ENCODE measurements around the gene CRACR2A.

CRACR2A gene, protein sequence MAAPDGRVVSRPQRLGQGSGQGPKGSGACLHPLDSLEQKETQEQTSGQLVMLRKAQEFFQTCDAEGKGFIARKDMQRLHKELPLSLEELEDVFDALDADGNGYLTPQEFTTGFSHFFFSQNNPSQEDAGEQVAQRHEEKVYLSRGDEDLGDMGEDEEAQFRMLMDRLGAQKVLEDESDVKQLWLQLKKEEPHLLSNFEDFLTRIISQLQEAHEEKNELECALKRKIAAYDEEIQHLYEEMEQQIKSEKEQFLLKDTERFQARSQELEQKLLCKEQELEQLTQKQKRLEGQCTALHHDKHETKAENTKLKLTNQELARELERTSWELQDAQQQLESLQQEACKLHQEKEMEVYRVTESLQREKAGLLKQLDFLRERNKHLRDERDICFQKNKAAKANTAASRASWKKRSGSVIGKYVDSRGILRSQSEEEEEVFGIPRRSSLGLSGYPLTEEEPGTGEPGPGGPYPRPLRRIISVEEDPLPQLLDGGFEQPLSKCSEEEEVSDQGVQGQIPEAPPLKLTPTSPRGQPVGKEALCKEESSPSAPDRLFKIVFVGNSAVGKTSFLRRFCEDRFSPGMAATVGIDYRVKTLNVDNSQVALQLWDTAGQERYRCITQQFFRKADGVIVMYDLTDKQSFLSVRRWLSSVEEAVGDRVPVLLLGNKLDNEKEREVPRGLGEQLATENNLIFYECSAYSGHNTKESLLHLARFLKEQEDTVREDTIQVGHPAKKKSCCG

DNA sequence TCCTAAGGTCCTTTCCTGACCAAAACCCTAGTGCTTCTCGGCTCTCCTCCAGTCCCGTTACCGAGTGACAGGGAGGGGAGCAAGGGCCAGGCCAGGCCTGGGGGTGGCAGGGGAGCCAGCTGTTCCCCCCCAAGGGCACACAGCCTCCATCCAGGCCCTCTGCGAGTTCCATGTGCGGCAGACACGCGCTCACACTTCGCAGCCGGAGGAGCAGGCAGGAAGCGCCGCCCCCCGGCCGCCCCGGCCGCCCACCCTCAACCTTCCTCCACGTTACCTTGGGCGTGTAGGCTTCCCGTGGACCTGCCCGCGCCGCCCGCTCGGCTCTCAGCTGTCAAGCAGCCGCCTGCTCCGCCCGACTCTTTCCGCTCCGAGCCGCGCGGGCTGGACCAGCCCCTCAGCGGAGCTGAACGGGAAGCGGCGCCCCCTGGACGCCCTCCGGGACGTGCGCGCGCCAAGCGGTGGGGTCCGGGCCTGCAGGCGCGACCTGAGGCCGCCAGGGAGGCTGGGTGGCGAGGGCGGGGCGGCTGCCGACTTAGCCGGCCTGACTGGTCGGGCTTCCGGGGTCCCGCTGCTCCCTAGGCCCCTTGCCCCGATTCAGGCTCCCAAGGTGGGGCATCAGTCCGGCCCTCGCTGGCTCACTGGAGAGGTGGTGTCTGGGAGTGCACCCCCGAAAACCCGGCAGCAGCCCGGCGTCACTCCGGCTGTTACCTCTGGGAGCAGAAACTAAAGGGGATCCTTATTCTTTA, at the start of gene CRACR2A:
TSS of gene CRACR2A (minus strand) at position 369 of the 746 bp plus-strand sequence. CDS start 56,110 bp downstream, outside the sequence.
- H3K4me3 ChIP-seq (ENCODE audit: low read depth, low read length) = peak within 1 kb of the TSS; percentile 38
- TF ChIP-seq, protein P1, sequence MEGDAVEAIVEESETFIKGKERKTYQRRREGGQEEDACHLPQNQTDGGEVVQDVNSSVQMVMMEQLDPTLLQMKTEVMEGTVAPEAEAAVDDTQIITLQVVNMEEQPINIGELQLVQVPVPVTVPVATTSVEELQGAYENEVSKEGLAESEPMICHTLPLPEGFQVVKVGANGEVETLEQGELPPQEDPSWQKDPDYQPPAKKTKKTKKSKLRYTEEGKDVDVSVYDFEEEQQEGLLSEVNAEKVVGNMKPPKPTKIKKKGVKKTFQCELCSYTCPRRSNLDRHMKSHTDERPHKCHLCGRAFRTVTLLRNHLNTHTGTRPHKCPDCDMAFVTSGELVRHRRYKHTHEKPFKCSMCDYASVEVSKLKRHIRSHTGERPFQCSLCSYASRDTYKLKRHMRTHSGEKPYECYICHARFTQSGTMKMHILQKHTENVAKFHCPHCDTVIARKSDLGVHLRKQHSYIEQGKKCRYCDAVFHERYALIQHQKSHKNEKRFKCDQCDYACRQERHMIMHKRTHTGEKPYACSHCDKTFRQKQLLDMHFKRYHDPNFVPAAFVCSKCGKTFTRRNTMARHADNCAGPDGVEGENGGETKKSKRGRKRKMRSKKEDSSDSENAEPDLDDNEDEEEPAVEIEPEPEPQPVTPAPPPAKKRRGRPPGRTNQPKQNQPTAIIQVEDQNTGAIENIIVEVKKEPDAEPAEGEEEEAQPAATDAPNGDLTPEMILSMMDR (IDR thresholded peaks at IDR 0.05; ENCODE audit: low read depth, low read length) = peak; percentile 58
- DNase-seq (ENCODE audit: low read depth, low spot score) = peak; percentile 60
- in situ Hi-C loops (cut with HindIII; ENCODE audit: low sequenced_read_pairs) = no loop called here

DNA sequence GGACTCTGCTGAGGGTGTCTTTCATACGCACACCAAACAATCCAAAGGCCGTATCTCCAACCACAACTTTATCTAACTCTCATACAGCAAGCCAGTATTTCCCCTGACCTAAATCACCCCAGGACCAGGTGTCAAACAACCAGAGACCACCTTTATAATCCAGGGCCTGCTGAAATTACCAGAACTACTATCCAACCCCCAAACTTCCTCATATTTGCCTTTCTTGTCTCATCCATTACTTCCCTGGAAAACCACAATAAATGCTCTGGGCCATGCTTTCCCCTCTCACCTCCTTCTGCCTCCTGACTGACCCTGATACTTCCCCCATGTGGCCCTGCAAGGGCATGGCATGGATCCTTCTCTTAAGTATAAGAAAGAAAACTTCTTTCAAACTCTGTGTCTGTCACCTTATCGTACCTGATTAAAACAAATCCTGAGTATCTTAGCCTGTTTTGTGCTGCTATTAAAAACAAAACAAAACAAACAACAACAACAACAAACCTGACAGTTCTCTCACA, 44.7 kb upstream of the CRACR2A start:
- no peak overlapping the region for H3K4me3 ChIP-seq (ENCODE audit: low read depth, low read length)
- TF ChIP-seq, protein P1 (IDR thresholded peaks at IDR 0.05; ENCODE audit: low read depth, low read length) = no peak
- no peak for DNase-seq (ENCODE audit: low read depth, low spot score)
- in situ Hi-C loops (cut with HindIII; ENCODE audit: low sequenced_read_pairs) = no loop called here

DNA sequence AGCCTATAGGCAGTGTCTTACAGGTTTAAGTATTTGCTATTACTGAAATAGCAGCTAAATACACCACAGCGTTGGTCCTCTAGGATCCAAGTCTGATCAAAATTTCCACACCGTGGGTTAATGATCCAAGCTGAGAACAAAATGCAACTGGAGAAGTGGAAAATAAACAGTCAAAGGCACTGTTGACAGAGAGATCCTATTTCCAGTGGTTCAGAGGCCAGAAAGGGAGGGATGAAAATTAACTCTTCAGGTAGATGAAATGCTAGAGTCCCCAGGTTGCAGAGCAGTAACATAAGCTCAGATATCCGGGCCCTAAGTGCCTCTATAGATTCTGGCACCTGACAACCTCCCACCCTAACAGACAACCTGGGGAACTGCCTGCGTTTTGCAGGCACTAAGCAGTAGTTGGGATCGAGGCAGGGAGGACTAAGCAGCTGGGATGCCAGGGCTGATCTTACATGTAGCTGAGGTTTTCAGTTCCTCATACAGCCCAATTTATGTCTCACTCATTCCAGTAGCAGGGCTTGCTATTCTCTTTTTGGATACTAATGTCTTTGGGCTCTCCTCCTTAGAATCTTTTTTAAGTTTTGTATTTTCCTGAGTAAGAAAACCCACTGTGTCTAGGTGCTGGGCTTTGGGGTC, 42.7 kb upstream of the CRACR2A start:
- no peak overlapping the region for H3K4me3 ChIP-seq (ENCODE audit: low read depth, low read length)
- in situ Hi-C loops (cut with HindIII; ENCODE audit: low sequenced_read_pairs) = no loop called here
- TF ChIP-seq, protein P1 (IDR thresholded peaks at IDR 0.05; ENCODE audit: low read depth, low read length) = no peak
- no peak for DNase-seq (ENCODE audit: low read depth, low spot score)

DNA sequence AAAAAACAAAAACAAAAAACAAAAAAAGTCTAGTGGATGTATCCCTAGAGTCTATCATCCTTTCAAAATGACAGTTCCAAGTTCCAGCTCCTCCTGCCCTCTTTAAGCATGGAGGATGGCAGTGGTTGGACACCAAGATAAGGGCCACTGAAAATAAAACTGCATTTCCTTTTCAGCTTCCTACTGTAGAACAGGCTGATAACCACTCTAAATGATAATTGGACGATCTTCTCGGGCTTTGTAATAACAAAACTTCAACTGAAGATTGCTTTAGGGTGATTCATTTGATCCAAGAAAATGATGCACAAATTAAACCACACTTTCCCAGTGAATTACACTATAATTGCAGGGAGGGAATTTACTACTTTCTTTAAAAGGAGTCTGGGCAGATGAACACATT, 42.2 kb upstream of the CRACR2A start:
- DNase-seq (ENCODE audit: low read depth, low spot score) = no peak
- in situ Hi-C loops (cut with HindIII; ENCODE audit: low sequenced_read_pairs) = no loop called here
- TF ChIP-seq, protein P1 (IDR thresholded peaks at IDR 0.05; ENCODE audit: low read depth, low read length) = no peak
- H3K4me3 ChIP-seq (ENCODE audit: low read depth, low read length) = no peak overlapping the region

DNA sequence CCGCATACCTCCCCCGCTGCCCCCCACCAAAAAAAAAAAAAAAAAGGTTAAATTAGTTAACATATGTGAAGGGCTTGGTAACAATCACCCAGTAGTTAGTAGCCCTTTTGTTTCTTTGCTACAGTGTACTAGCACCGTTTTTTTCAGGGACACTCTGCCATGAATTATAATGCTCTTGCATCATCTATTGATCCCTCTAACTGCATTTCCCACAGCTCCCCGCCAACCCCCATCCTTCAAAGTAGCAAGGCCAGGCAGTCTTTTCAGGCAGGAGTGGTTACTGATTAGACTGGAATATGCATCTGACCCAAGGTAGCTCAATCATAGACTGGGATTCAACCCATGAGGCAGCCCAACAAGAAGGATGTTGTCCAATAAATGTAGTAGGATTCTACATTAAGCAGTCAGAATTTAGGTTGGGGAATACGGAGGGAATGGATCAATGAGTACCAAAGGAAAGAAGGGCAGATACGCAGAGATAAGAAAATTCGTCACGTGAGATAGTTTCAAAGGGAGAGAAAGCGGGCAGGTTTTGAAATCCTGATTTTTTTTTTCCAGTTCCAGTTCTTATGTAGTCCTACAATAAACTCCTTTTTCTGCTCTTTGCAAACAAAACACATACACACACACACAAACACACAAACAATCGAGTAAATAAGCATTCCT, 39.8 kb upstream of the CRACR2A start:
- H3K4me3 ChIP-seq (ENCODE audit: low read depth, low read length) = no peak overlapping the region
- no peak for DNase-seq (ENCODE audit: low read depth, low spot score)
- TF ChIP-seq, protein P1 (IDR thresholded peaks at IDR 0.05; ENCODE audit: low read depth, low read length) = no peak
- in situ Hi-C loops (cut with HindIII; ENCODE audit: low sequenced_read_pairs) = no loop called here

Data from astrocyte of the spinal cord (primary cell).